Endothelial cell (in vitro differentiated cells): Measurements from ENCODE around the gene RBFA. TPM values are rescaled to one million over a fixed set of nuclear protein-coding genes. Genes with fewer than 3 reads are reported as not detected.
A peak's percentile ranks its signal among the peaks of the same experiment; 100 is the strongest.

ENCODE experiments used
- DNase-seq: peaks from one replicate; pipeline ENCODE4 v3.0.0; 2021; ENCODE audit warnings: low spot score
- H3K27ac Mint-ChIP-seq: one replicate; pipeline ENCODE4 v1.8.0; 2021; ENCODE audit warnings: mixed read lengths, inconsistent platforms; ENCODE audit not compliant: unreplicated experiment
- H3K27me3 Mint-ChIP-seq: one replicate; pipeline ENCODE4 v1.8.0; 2021; ENCODE audit warnings: mild to moderate bottlenecking, moderate library complexity, mixed read lengths, inconsistent platforms; ENCODE audit not compliant: unreplicated experiment
- H3K36me3 Mint-ChIP-seq: one replicate; pipeline ENCODE4 v1.8.0; 2021; ENCODE audit warnings: mild to moderate bottlenecking, low read depth, mixed read lengths, inconsistent platforms; ENCODE audit not compliant: unreplicated experiment
- H3K4me1 Mint-ChIP-seq: one replicate; pipeline ENCODE4 v1.8.0; 2021; ENCODE audit warnings: mild to moderate bottlenecking, mixed read lengths, inconsistent platforms; ENCODE audit not compliant: unreplicated experiment
- H3K4me3 Mint-ChIP-seq: one replicate; pipeline ENCODE4 v1.8.0; 2021; ENCODE audit warnings: mild to moderate bottlenecking, mixed read lengths, inconsistent platforms; ENCODE audit not compliant: unreplicated experiment
- H3K9me3 Mint-ChIP-seq: one replicate; pipeline ENCODE4 v1.8.0; 2021; ENCODE audit warnings: mixed read lengths, inconsistent platforms; ENCODE audit not compliant: unreplicated experiment
- total RNA-seq: library from RNA; stranded (reverse); fragmentation: NEBNext Ultra II Directional; extraction: Animal tissue kit (Norgen Biotek cat#: 25700); gene quantifications from one replicate; pipeline ENCODE4 v1.2.1, GENCODE V29; 2021; ENCODE audit not compliant: unreplicated experiment
- TF ChIP-seq, protein P1 (sequence below): fragments of 200-600 bp; sonication (generic); IDR thresholded peaks from one replicate; pipeline ENCODE4 v1.5.0; 2021; ENCODE audit warnings: antibody characterized with exemption; ENCODE audit not compliant: unreplicated experiment

The RBFA gene
- total RNA-seq, 1 donor from 2014 or later = 25.6 TPM

- Mint-ChIP-seq H3K27me3 (peaks cover 3% of the 10 kb centered on the region), H3K36me3 (peaks cover 45% of the 10 kb centered on the region), H3K9me3 (no peaks in the 10 kb centered on the region), H3K4me3 (no peak overlapping the region), H3K27ac (no peak overlapping the region), H3K4me1 (no peaks in the 10 kb centered on the region)
- TF ChIP-seq, protein P1, sequence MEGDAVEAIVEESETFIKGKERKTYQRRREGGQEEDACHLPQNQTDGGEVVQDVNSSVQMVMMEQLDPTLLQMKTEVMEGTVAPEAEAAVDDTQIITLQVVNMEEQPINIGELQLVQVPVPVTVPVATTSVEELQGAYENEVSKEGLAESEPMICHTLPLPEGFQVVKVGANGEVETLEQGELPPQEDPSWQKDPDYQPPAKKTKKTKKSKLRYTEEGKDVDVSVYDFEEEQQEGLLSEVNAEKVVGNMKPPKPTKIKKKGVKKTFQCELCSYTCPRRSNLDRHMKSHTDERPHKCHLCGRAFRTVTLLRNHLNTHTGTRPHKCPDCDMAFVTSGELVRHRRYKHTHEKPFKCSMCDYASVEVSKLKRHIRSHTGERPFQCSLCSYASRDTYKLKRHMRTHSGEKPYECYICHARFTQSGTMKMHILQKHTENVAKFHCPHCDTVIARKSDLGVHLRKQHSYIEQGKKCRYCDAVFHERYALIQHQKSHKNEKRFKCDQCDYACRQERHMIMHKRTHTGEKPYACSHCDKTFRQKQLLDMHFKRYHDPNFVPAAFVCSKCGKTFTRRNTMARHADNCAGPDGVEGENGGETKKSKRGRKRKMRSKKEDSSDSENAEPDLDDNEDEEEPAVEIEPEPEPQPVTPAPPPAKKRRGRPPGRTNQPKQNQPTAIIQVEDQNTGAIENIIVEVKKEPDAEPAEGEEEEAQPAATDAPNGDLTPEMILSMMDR = no peak
- DNase-seq = no peak
Observed at GRCh38 chr18:80046011-80046410, 11.8 kb downstream of the RBFA start.

- Mint-ChIP-seq H3K27me3 (peaks cover 3% of the 10 kb centered on the region), H3K27ac (no peak overlapping the region), H3K4me3 (no peak overlapping the region), H3K9me3 (no peaks in the 10 kb centered on the region), H3K4me1 (no peaks in the 10 kb centered on the region), H3K36me3 (peaks cover 49% of the 10 kb centered on the region)
- DNase-seq = no peak
- TF ChIP-seq, protein P1 = no peak
Observed at GRCh38 chr18:80046431-80046830, 12.2 kb downstream of the RBFA start.

DNA sequence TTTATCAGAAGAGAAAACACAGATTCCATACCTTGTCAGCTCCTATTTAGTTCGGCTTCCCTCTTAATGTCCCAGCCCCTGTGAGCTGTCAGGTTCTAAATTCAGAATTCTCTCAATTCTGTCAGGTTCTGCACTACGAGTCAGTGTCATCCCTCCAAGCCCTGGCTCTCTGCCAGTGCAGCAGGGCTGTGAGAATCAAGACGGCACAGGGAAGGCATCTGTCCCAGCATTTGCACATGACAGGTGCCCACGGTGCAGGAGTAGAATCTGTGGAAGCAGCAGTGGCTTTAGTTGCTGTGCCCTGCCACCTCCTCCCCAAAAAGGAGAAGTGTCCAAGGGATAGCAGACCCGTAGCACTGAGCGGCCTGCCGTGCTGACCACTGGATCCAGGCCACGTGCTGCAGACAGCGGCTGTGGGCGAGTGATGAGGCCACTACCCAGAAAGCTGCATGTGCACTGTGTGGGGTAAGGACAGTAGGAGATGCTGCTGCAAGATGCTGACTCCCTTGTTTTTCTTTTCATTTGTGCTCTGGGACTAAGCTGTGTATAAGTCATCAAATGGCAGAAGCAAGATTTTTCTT lies 12.8 kb downstream of the RBFA start:
- Mint-ChIP-seq H3K27me3 (peaks cover 3% of the 10 kb centered on the region), H3K9me3 (peaks cover 4% of the 10 kb centered on the region), H3K27ac (peak overlapping the region; percentile 20), H3K36me3 (peaks cover 55% of the 10 kb centered on the region), H3K4me3 (no peak overlapping the region), H3K4me1 (no peaks in the 10 kb centered on the region)
- DNase-seq = no peak
- TF ChIP-seq, protein P1 = no peak

- Mint-ChIP-seq H3K4me1 (no peaks in the 10 kb centered on the region), H3K27ac (no peak overlapping the region), H3K4me3 (no peak overlapping the region), H3K9me3 (peaks cover 4% of the 10 kb centered on the region), H3K27me3 (peaks cover 3% of the 10 kb centered on the region), H3K36me3 (peaks cover 41% of the 10 kb centered on the region)
- DNase-seq = no peak
- TF ChIP-seq, protein P1 = no peak
Observed at GRCh38 chr18:80050797-80051196, 16.6 kb downstream of the RBFA start.

GRCh38 chr18:80056095-80056494 lies 21.9 kb downstream of the RBFA start:
- peaks cover 11% of the 10 kb centered on the region for H3K9me3 Mint-ChIP-seq
- no peak overlapping the region for H3K4me3 Mint-ChIP-seq
- DNase-seq = no peak
- TF ChIP-seq, protein P1 = no peak
- no peaks in the 10 kb centered on the region for H3K4me1 Mint-ChIP-seq
- H3K36me3 Mint-ChIP-seq = peaks cover 25% of the 10 kb centered on the region
- peaks cover 3% of the 10 kb centered on the region for H3K27me3 Mint-ChIP-seq
- no peak overlapping the region for H3K27ac Mint-ChIP-seq
